ENCODE results near the gene HYLS1. TPM values are rescaled to one million over a fixed set of nuclear protein-coding genes. Genes with fewer than 3 reads are reported as not detected.
A peak's percentile ranks its signal among the peaks of the same experiment; 100 is the strongest.

The HYLS1 gene
- total and polyA plus RNA-seq, 12 donors, result 1.8 to 8.4 (median 4.0) TPM

- TF ChIP-seq POLR2A (IDR thresholded peaks at IDR 0.05), result no peak
- no peak for TF ChIP-seq CTCF (IDR thresholded peaks at IDR 0.05)
- no peak overlapping the region for H3K27ac ChIP-seq
- H3K4me3 ChIP-seq, result no peak overlapping the region
- intact Hi-C loops (cut with DNase I), result loop anchor here in 1 of 2 donors (10.0 kb wide), 1 partner anchor 236 kb away; no protein-coding TSS in a partner anchor
- H3K36me3 ChIP-seq (replicated peaks in 1 of 2), result no peaks in the 10 kb centered on the region
- H3K4me1 ChIP-seq (replicated peaks in 1 of 2), result peaks cover 0 to 3% of the 10 kb centered on the region in 2 donors
- WGBS, 4 donors, result 69 to 79% (median 74%) methylated on average over 4 to 23 of the region's 23 CpGs
- no peaks in the 10 kb centered on the region for H3K9me3 ChIP-seq (replicated peaks in 1 of 3)
- DNase-seq, result peak in 2 of 7 donors; percentile 19 to 45
- H3K27me3 ChIP-seq, result no peaks in the 10 kb centered on the region
These were observed 61.0 kb downstream of the HYLS1 start for GRCh38 chr11:125948278-125949051.

GRCh38 chr11:125949271-125950177, 62.1 kb downstream of the HYLS1 start:
- no peaks in the 10 kb centered on the region for H3K27me3 ChIP-seq
- peaks cover 0 to 3% of the 10 kb centered on the region in 2 donors for H3K4me1 ChIP-seq (replicated peaks in 1 of 2)
- DNase-seq, result peak in 1 of 7 donors; percentile 44
- WGBS, 4 donors, result 91 to 93% (median 93%) methylated on average over 18 to 22 of the region's 22 CpGs
- intact Hi-C loops (cut with DNase I), result loop anchor here in 1 of 2 donors (10.0 kb wide), 1 partner anchor 235 kb away; no protein-coding TSS in a partner anchor
- H3K9me3 ChIP-seq (replicated peaks in 1 of 3), result no peaks in the 10 kb centered on the region
- H3K27ac ChIP-seq, result no peak overlapping the region
- TF ChIP-seq CTCF (IDR thresholded peaks at IDR 0.05) (no peak), POLR2A (IDR thresholded peaks at IDR 0.05) (no peak)
- no peak overlapping the region for H3K4me3 ChIP-seq
- no peaks in the 10 kb centered on the region for H3K36me3 ChIP-seq (replicated peaks in 1 of 2)

- no peak for DNase-seq
- WGBS, 4 donors, result 76 to 96% (median 94%) methylated on average over 4 to 11 of the region's 11 CpGs
- H3K36me3 ChIP-seq (replicated peaks in 1 of 2), result no peaks in the 10 kb centered on the region
- TF ChIP-seq POLR2A (IDR thresholded peaks at IDR 0.05) (no peak), CTCF (IDR thresholded peaks at IDR 0.05) (no peak)
- H3K27me3 ChIP-seq, result no peaks in the 10 kb centered on the region
- H3K4me3 ChIP-seq, result no peak overlapping the region
- no peak overlapping the region for H3K27ac ChIP-seq
- peaks cover 0 to 3% of the 10 kb centered on the region in 2 donors for H3K4me1 ChIP-seq (replicated peaks in 1 of 2)
- H3K9me3 ChIP-seq (replicated peaks in 1 of 3), result no peaks in the 10 kb centered on the region
- intact Hi-C loops (cut with DNase I), result no loop called here
These were observed 62.7 kb downstream of the HYLS1 start for GRCh38 chr11:125950178-125950490.

Other genes with a start within 250 kb of the HYLS1 start
- gene ACRV1, start 206.8 kb upstream of the HYLS1 start, total RNA-seq, result under 1 TPM in 1 of 9 donors, not detected in 8; 0.06 TPM
- under 1 TPM in 1 of 3 donors, not detected in 2; 0.16 TPM for gene ACRV1, start 206.8 kb upstream of the HYLS1 start, polyA plus RNA-seq
- gene PATE1, start 141.4 kb upstream of the HYLS1 start, total RNA-seq, result not detected
- not detected for gene PATE1, start 141.4 kb upstream of the HYLS1 start, polyA plus RNA-seq
- under 1 TPM in 2 of 9 donors, not detected in 7; 0.39 to 0.44 TPM for gene PATE2, start 108.8 kb upstream of the HYLS1 start, total RNA-seq
- not detected for gene PATE2, start 108.8 kb upstream of the HYLS1 start, polyA plus RNA-seq
- gene PATE3, start 99.5 kb upstream of the HYLS1 start, total RNA-seq, result not detected
- gene PATE3, start 99.5 kb upstream of the HYLS1 start, polyA plus RNA-seq, result not detected
- not detected for gene PATE4, start 54.4 kb upstream of the HYLS1 start, total RNA-seq
- not detected for gene PATE4, start 54.4 kb upstream of the HYLS1 start, polyA plus RNA-seq
- 10 to 100 TPM in 7 of 9 donors, 1 to 10 TPM in 2; 5.8 to 23.7 (median 15.0) TPM for gene PUS3, start 15.5 kb downstream of the HYLS1 start, total RNA-seq
- gene PUS3, start 15.5 kb downstream of the HYLS1 start, polyA plus RNA-seq, result 10 to 100 TPM; 11.7 to 37.9 (median 16.4) TPM
- gene DDX25, start 16.8 kb downstream of the HYLS1 start, total RNA-seq, result 1 to 10 TPM in 2 of 9 donors, under 1 TPM in 4, not detected in 3; 0.18 to 7.4 (median 0.90) TPM
- 1 to 10 TPM in 2 of 3 donors, under 1 TPM in 1; 0.88 to 3.6 (median 2.5) TPM for gene DDX25, start 16.8 kb downstream of the HYLS1 start, polyA plus RNA-seq
- gene VSIG10L2, start 58.4 kb downstream of the HYLS1 start, total RNA-seq, result not detected
- gene VSIG10L2, start 58.4 kb downstream of the HYLS1 start, polyA plus RNA-seq, result under 1 TPM in 2 of 3 donors, not detected in 1; 0.08 to 0.44 TPM
- gene CDON, start 175.2 kb downstream of the HYLS1 start, total RNA-seq, result 10 to 100 TPM in 1 of 9 donors, 1 to 10 TPM in 8; 2.1 to 12.1 (median 5.1) TPM
- 1 to 10 TPM in 2 of 3 donors, under 1 TPM in 1; 0.90 to 1.2 (median 1.1) TPM for gene CDON, start 175.2 kb downstream of the HYLS1 start, polyA plus RNA-seq

All from adrenal gland (tissue), 12 donors.